H9 (cell line): ENCODE data around the gene NDUFB10. TPM values are rescaled to one million over a fixed set of nuclear protein-coding genes. Genes with fewer than 3 reads are reported as not detected.

Source experiments
- DNase-seq: peaks from one replicate; pipeline ENCODE4 v3.0.0-alpha.2; 2017
- H2AFZ ChIP-seq: one replicate; pipeline ENCODE4 v1.6.1; 2013; ENCODE audit warnings: mild to moderate bottlenecking, low read length, control low read depth, moderate library complexity
- H2AK5ac ChIP-seq: 2 replicates; pipeline ENCODE4 v1.6.1; 2013; ENCODE audit warnings: low read length, control low read depth, mixed read lengths; ENCODE audit not compliant: insufficient read length
- H2BK120ac ChIP-seq: one replicate; pipeline ENCODE4 v1.6.1; 2013; ENCODE audit warnings: low read depth, mild to moderate bottlenecking, low read length, control low read depth, inconsistent platforms; ENCODE audit not compliant: poor library complexity, severe bottlenecking
- H2BK12ac ChIP-seq: 2 replicates; pipeline ENCODE4 v1.6.1; 2013; ENCODE audit warnings: low read length, control low read depth, mixed read lengths, low read depth; ENCODE audit not compliant: insufficient read length
- H2BK15ac ChIP-seq: 2 replicates; pipeline ENCODE4 v1.6.1; 2013; ENCODE audit warnings: low read depth, low read length, control low read depth
- H2BK20ac ChIP-seq: one replicate; pipeline ENCODE4 v1.6.1; 2013; ENCODE audit warnings: low read depth, mild to moderate bottlenecking, low read length, control low read depth, inconsistent platforms; ENCODE audit not compliant: poor library complexity, severe bottlenecking
- H2BK5ac ChIP-seq: 2 replicates; pipeline ENCODE4 v1.6.1; 2013; ENCODE audit warnings: low read length, control low read depth, mixed read lengths; ENCODE audit not compliant: insufficient read length
- H3K14ac ChIP-seq: 2 replicates; pipeline ENCODE4 v1.6.1; 2013; ENCODE audit warnings: low read length, control low read depth; ENCODE audit not compliant: insufficient read depth
- H3K18ac ChIP-seq: 2 replicates; pipeline ENCODE4 v1.6.1; 2013; ENCODE audit warnings: low read depth, mild to moderate bottlenecking, mixed read lengths, low read length, control low read depth; ENCODE audit not compliant: insufficient read length
- H3K23ac ChIP-seq: 2 replicates; pipeline ENCODE4 v1.6.1; 2013; ENCODE audit warnings: low read length, control low read depth, mixed read lengths, low read depth; ENCODE audit not compliant: insufficient read length
- H3K23me2 ChIP-seq: 2 replicates; pipeline ENCODE4 v1.6.1; 2013; ENCODE audit warnings: low read depth, mild to moderate bottlenecking, mixed read lengths, low read length, control low read depth; ENCODE audit not compliant: insufficient read length, poor library complexity, severe bottlenecking
- H3K27ac ChIP-seq: 2 replicates; pipeline ENCODE4 v1.5.1; 2013; ENCODE audit warnings: low read length, control low read depth, mixed read lengths, low read depth; ENCODE audit not compliant: insufficient read length
- H3K27me3 ChIP-seq: 2 replicates; pipeline ENCODE4 v1.6.1; 2013; ENCODE audit warnings: low read length, control low read depth, inconsistent platforms; ENCODE audit not compliant: insufficient read depth
- H3K4ac ChIP-seq: 2 replicates; pipeline ENCODE4 v1.6.1; 2013; ENCODE audit warnings: low read depth, mild to moderate bottlenecking, control low read depth, inconsistent platforms, low read length, moderate library complexity
- H3K4me1 ChIP-seq: 2 replicates; pipeline ENCODE4 v1.6.1; 2013; ENCODE audit warnings: low read length, control low read depth, inconsistent platforms; ENCODE audit not compliant: insufficient read depth
- H3K4me2 ChIP-seq: 2 replicates; pipeline ENCODE4 v1.6.1; 2013; ENCODE audit warnings: low read length, control low read depth, mixed read lengths; ENCODE audit not compliant: insufficient read length, insufficient read depth
- H3K56ac ChIP-seq: 2 replicates; pipeline ENCODE4 v1.6.1; 2013; ENCODE audit warnings: low read depth, mild to moderate bottlenecking, mixed read lengths, low read length, control low read depth; ENCODE audit not compliant: insufficient read length
- H3K79me1 ChIP-seq: 2 replicates; pipeline ENCODE4 v1.6.1; 2013; ENCODE audit warnings: low read depth, mild to moderate bottlenecking, moderate library complexity, low read length, control low read depth, inconsistent platforms; ENCODE audit not compliant: insufficient read depth, poor library complexity, severe bottlenecking
- H3K79me2 ChIP-seq: 2 replicates; pipeline ENCODE4 v1.6.1; 2013; ENCODE audit warnings: low read length, control low read depth, inconsistent platforms; ENCODE audit not compliant: insufficient read depth
- H3K9ac ChIP-seq: 2 replicates; pipeline ENCODE4 v1.6.1; 2013; ENCODE audit warnings: low read length, control low read depth, mixed read lengths; ENCODE audit not compliant: insufficient read length; ENCODE audit errors: extremely low read depth
- H3K9me3 ChIP-seq: one replicate; pipeline ENCODE4 v1.6.1; 2013; ENCODE audit warnings: low read depth, low read length, inconsistent platforms; ENCODE audit not compliant: control insufficient read depth
- H3T11ph ChIP-seq: one replicate; pipeline ENCODE4 v1.6.1; 2013; ENCODE audit warnings: mild to moderate bottlenecking, low read length, control low read depth, inconsistent platforms
- H4K20me1 ChIP-seq: one replicate; pipeline ENCODE4 v1.6.1; 2013; ENCODE audit not compliant: control insufficient read depth, insufficient read length, insufficient read depth
- H4K5ac ChIP-seq: 2 replicates; pipeline ENCODE4 v1.6.1; 2013; ENCODE audit warnings: low read depth, mild to moderate bottlenecking, mixed read lengths, low read length, control low read depth; ENCODE audit not compliant: insufficient read length
- H4K8ac ChIP-seq: replicated peaks from 2 replicates; pipeline ENCODE4 v1.6.1; 2013; ENCODE audit warnings: low read length, control low read depth, mixed read lengths, low read depth; ENCODE audit not compliant: insufficient read length
- H4K91ac ChIP-seq: 2 replicates; pipeline ENCODE4 v1.6.1; 2013; ENCODE audit warnings: low read depth, mild to moderate bottlenecking, moderate library complexity, mixed read lengths, low read length, control low read depth; ENCODE audit not compliant: insufficient read length
- H3K27ac Mint-ChIP-seq, 3 experiments: 2 replicates in 2 of 3; 3 replicates in 1 of 3; pipeline ENCODE4 v1.8.0; 2020 to 2021; ENCODE audit warnings: mixed read lengths in 3 of 3, mild to moderate bottlenecking in 1 of 3, moderate library complexity in 1 of 3
- H3K27me3 Mint-ChIP-seq: 2 replicates; pipeline ENCODE4 v1.8.0; 2021; ENCODE audit warnings: low read depth, mild to moderate bottlenecking, moderate library complexity, mixed read lengths
- H3K36me3 Mint-ChIP-seq, 3 experiments: 2 replicates in 2 of 3; 3 replicates in 1 of 3; pipeline ENCODE4 v1.8.0; 2020 to 2021; ENCODE audit warnings: low read depth in 3 of 3, mixed read lengths in 3 of 3; ENCODE audit not compliant: insufficient read depth in 1 of 3
- H3K4me1 Mint-ChIP-seq, 2 experiments: 2 replicates each; pipeline ENCODE4 v1.8.0; 2020; ENCODE audit warnings: mixed read lengths in 2 of 2
- H3K4me3 Mint-ChIP-seq, 2 experiments: 2 replicates in 1 of 2; 3 replicates in 1 of 2; pipeline ENCODE4 v1.8.0; 2020 to 2021; ENCODE audit warnings: mild to moderate bottlenecking in 2 of 2, mixed read lengths in 2 of 2, moderate library complexity in 1 of 2
- H3K9me3 Mint-ChIP-seq, 2 experiments: 2 replicates in 1 of 2; 3 replicates in 1 of 2; pipeline ENCODE4 v1.8.0; 2020; ENCODE audit warnings: mild to moderate bottlenecking in 2 of 2, mixed read lengths in 2 of 2, moderate library complexity in 1 of 2
- CTCF ChIP-seq: fragments of 200-600 bp; sonication (generic); conservative IDR thresholded peaks from 3 replicates; pipeline ENCODE4 v1.8.0; 2021; ENCODE audit warnings: antibody characterized with exemption, mild to moderate bottlenecking
- WGBS: extraction: QIAGEN DNeasy Blood & Tissue Kit; methylation state at CpG from one replicate; pipeline ENCODE4 v1.1.7; 2013; ENCODE audit warnings: missing lambda C conversion rate, low lambda C conversion rate, mixed read lengths; ENCODE audit not compliant: insufficient read length; ENCODE audit errors: extremely low coverage; 5-methylcytosine and 5-hydroxymethylcytosine counted together
- total RNA-seq: library from RNA; stranded (reverse); gene quantifications from 2 replicates; pipeline ENCODE4 v1.2.1, GENCODE V29; 2021

The NDUFB10 gene
- total RNA-seq, 1 experiment from 2014 or later = 191 TPM

- peak within 1 kb of the TSS; percentile 95 to 97 for H3K4me3 Mint-ChIP-seq
- H3K27me3 Mint-ChIP-seq = peaks cover 8% of the 10 kb centered on the region
- Histone ChIP-seq H3K4me2 (peak within 1 kb of the TSS; percentile 100), H3K56ac (peak within 1 kb of the TSS; percentile 84), H3K23ac (peak within 1 kb of the TSS; percentile 42), H3K27me3 (no peaks in the 10 kb centered on the region), H2BK120ac (no peak within 1 kb of the TSS), H3K9ac (peak within 1 kb of the TSS; percentile 100), H2AFZ (no peak within 1 kb of the TSS), H3K23me2 (peaks cover 19% of the 10 kb centered on the region), H3K14ac (peak within 1 kb of the TSS; percentile 95), H3K9me3 (no peaks in the 10 kb centered on the region), H3K27ac (peak within 1 kb of the TSS; percentile 59), H2BK5ac (no peak within 1 kb of the TSS), H3K18ac (peak within 1 kb of the TSS; percentile 91), H2BK20ac (no peak within 1 kb of the TSS), H3K4me1 (no peaks in the 10 kb centered on the region), H3T11ph (no peak within 1 kb of the TSS), H4K91ac (peak within 1 kb of the TSS; percentile 66), H3K4ac (no peak within 1 kb of the TSS; the same call in 1 of the 2 replicates), H2BK15ac (no peak within 1 kb of the TSS), H2AK5ac (no peak within 1 kb of the TSS), H4K5ac (no peak within 1 kb of the TSS), H3K79me2 (peaks cover 18% of the 10 kb centered on the region), H3K79me1 (no peaks in the 10 kb centered on the region), H2BK12ac (no peak within 1 kb of the TSS), H4K20me1 (no peaks in the 10 kb centered on the region), H4K8ac (peak within 1 kb of the TSS; percentile 17)
- H3K4me1 Mint-ChIP-seq = peaks cover 29 to 47% of the 10 kb centered on the region in 2 experiments
- DNase-seq = peak; percentile 99
- H3K36me3 Mint-ChIP-seq = peaks cover 27 to 39% (median 33%) of the 10 kb centered on the region in 3 experiments
- peaks cover 0 to 3% of the 10 kb centered on the region in 2 experiments; a peak in 2 of 5 replicates for H3K9me3 Mint-ChIP-seq
- peak within 1 kb of the TSS; percentile 97 for H3K27ac Mint-ChIP-seq
- no CpG with 5 or more reads among the region's 97 CpGs for WGBS
- TF ChIP-seq CTCF = no peak
Observed at GRCh38 chr16:1964506-1965395, 5.4 kb downstream of the NDUFB10 start, which contains the start of gene RPS2. RPS2 (minus strand) TSS chr16:1964826; CDS start chr16:1964625, 201 bp downstream.
